AML-193 (cell line): ENCODE data around the gene GRB10.
"Not testable (repeated sequence)": the region's sequence is repeated elsewhere in the genome, so short reads cannot be mapped to it uniquely, and the experiment has no call there.

ENCODE experiments used
- DNase-seq, 2 experiments: peaks; one replicate each; lab custom pipeline; 2025; lab: John Stamatoyannopoulos, UW

GRB10 gene

DNA sequence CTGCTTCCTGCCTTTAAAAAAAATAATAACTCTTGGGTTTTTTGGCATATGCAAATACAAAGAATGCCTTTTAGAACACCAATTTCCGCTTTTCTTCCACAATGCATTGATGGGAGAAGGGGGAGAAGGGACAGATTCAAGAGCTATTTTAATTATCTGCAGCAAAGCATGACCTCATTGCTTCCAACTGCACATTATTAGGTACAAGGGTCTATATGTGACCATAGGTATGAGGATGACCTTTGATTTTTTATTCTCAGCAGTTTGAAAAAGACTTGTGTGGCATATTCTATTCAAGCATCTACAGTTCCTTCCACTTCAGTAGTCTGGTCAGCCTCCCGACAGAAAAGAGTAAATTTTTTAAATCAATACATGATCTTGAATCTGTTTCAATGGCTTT is 39.7 kb downstream of the GRB10 start:
- DNase-seq = no peak

DNA sequence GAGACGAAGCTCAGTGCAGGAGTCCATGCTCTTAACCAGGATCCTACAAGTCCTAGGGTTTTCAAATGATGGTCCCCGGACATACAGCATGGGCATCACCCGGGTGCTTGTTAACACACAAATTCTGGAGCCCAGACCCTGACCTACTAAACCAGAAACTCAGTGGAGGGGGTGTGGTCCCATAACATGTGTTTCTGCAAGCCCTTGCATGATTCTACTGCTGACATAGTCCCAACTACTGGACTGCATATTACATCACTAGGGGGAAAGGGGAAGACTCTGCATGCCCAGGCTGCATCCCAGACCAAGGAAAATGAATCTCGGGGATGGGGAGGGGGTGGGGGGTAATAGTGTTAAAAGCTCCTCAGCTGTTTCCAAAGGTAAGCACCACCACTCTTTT is 40.3 kb downstream of the GRB10 start:
- DNase-seq = no peak

GRCh38 chr7:50739744-50740435 is 42.8 kb downstream of the GRB10 start:
- DNase-seq = no peak

GRCh38 chr7:50738932-50739331 is 43.8 kb downstream of the GRB10 start:
- no peak for DNase-seq

- DNase-seq = not testable (repeated sequence)
Measured at GRCh38 chr7:50735836-50736235, 46.9 kb downstream of the GRB10 start.

GRCh38 chr7:50735333-50735732 is 47.4 kb downstream of the GRB10 start:
- DNase-seq = no peak

DNA sequence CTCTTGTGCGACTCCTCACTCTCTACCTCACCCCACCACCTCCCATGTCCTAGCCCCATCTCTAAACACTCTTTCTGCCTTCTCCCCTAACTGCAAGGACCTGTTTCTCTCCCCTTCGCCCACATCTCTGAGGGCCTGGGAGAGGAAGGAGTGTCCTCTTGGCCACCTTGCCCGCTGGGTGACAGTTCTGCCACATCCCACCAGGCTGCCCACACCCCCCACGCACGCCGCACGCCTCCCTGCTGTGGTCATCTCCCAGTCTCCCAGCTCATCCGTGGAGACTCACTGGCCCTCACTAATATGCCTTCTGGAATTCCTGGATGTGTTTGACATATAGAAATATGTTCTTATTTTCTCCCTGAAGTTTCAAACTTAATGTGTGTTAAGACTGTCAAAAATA is 48.5 kb downstream of the GRB10 start:
- no peak for DNase-seq

- DNase-seq = no peak
Measured at GRCh38 chr7:50733552-50733951, 49.1 kb downstream of the GRB10 start.

DNA sequence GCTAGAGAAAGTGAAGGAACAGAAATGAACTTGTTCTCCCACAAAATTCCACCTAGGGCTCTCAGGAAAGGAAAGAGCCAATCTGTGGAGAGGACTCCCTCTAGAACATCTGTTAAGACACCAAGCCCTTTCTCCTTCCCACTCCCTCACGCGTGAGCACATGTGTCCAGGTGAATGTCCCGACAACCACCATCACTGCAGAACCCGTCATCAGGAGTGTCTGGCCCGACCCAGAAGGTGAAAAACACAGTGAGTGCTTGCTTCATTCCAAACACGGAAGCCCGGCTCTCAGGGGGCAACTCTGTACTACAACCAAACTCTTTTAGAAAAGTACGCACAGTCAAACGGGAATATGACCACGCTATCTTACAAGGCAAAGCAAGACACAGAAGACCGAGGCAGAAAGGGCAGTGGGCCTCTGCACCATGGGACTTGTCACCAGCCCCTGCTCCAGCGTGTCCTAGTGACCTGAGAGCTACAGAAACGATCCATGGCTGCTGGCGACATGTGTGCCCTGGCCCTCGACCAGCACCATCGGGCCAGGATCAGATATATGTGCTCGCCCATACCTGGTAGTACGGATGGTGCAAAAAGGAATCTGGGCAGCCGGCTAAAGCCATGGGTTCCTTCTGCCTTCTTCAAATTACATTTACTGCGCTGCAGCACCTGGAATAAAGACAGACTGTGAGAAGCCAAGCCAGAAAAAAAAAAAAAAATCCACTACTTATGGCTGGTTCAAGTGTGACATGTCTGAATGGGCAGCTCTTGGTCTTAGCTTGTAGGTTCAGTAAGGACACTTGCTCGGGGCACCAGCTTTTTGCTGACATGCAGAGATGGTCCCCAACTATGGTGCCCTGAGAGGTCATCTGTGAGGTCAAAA is 50.8 kb downstream of the GRB10 start:
- no peak for DNase-seq

- no peak for DNase-seq
Measured at GRCh38 chr7:50730446-50731400, 52.0 kb downstream of the GRB10 start.

DNA sequence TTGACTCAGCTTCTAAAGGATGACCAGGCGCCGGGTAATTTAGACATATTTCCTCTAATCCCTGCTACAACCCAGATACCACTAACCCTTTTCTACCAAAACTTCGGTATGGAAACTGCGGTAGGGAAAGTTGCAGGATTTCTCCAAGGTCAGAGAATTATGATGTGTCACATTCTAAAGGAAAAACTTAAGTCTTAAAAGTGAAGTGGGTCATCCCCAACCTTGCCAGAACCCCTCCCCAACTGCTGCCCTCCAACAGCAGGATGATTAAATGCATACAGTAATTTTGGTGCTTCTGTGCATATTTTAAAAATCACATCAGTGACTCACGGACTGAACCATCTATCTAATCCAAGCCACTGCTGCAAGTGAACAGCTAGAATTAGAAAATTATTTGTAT is 52.7 kb downstream of the GRB10 start:
- no peak for DNase-seq

DNA sequence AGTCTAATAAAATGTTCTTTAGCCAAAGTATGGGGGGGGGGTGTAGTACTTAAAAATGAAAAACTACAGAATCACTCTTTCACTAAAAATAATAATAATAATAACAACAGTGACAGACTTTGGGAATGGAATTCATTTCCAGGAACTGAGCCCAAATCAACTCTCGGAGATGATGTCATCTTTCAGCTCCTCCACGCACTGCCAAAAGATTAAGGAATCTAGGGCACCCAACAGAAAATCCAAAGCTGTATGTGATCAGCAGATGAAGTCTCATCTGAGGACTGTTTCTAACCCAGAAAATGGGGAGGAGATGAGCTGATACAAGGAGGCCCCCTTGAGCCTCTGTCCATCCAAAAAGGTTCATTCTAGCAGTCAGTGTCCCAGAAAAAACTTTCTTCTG is 54.5 kb downstream of the GRB10 start:
- DNase-seq = no peak

GRCh38 chr7:50727711-50728110 is 55.0 kb downstream of the GRB10 start:
- DNase-seq = no peak

GRCh38 chr7:50727072-50727471 is 55.6 kb downstream of the GRB10 start:
- no peak for DNase-seq

DNA sequence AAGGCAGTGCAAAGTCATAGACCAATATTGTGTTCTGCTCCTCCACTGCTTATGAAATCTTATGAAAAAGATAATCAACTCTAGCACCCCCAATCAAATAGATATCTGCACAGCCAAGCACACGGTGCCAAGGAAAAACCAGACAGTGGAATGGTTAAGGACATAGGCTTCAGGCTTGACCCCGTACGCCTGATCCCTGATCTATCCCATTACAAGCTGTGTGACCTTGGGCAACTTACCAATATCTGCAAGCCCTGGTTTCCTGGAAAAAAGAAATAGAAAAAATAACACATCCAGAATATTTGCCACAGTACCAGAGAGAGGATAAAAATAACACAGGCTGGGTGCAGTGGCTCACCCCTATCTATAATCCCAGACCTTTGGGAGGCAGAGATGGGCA is 56.9 kb downstream of the GRB10 start:
- DNase-seq = no peak

DNA sequence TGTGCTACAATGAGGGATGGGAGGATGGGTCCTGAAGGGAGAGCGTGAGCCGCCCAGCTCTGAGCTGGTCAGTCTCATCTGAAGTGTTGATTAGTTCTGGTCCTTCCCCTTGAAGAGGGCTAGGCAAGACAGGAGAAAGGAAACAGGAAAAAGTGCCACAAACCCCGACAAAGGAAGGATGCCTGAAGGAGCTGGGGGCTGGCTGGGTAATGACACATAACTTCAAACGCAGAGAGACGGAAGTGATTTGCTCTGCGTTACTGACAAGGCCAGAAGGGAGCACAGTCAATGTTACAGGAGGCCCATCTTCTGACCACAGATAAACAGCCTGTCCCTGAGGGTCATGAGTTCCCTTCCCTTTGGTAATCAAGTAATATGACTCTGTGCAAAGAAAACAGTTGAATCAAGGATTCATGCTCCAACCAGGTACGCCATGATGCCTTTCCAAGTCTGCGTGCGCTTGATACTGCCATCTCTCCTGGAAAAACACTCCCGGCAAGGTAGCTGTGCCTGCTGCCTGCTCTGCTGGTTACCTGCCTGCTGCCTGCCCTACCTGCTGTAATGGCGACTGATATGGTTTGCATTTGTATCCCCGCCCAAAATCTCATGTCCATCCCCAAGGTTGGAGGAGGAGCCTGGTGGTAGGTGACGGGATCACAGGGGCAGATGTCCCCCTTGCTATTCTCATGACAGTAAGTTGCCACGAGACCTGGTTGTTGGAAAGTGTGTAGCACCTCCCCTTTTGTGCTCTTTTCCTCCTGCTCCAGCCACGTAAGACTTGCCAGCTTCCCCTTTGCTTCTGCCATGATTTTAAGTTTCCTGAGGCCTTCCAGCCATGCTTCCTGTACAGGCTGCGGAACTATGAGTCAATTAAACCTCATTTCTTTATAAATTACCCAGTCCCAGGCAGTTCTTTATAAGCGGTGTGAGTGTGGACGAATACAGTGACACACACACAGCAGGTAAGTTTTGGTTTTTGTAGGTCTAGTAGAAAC is 57.9 kb downstream of the GRB10 start:
- DNase-seq = no peak

DNA sequence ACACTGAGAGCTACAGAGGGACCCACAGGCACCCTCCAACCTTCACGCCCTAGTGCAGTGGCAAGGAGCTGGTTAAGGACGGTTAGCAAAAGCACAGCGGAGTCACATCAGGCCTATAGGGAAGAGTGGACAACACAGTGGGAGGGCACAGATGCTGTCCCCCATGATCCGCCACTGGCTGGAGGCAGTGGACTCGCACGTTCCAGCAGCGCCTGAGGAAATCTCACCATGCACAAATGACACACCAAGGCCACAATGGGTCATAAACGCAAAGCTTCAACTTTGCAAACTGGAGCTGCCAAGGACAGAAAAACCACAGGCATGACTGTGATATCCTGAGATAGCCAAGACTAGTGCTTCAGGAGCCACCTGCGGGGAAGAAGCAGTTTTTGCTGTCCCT is 58.8 kb downstream of the GRB10 start:
- DNase-seq = no peak

DNA sequence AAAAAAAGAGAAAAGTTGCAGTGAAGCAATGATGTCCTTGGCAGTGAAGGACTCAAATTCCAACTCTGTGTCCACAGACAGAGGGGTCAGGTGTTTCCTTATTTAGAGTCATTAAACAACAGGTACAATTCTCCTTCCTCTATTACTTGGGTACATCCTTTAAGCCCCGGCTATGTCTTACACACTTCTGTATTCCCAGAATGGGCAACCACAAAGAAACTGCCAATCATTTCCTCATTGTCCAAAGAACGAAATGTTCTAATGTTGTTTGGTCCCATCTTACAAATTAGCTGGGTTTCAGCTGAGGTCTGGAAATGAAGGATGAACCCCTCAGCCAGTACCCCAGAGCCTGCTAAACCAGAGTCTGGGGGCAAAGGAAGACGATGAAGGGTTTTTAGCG is 59.5 kb downstream of the GRB10 start:
- peak; percentile 51 to 67 for DNase-seq

- DNase-seq = no peak
Measured at GRCh38 chr7:50721661-50722259, 60.9 kb downstream of the GRB10 start.

GRCh38 chr7:50721160-50721559 is 61.5 kb downstream of the GRB10 start:
- DNase-seq = no peak

- no peak for DNase-seq
Measured at GRCh38 chr7:50720295-50720694, 62.4 kb downstream of the GRB10 start.
